K562 (cell line): ENCODE results near the gene SLC6A1. TPM values are rescaled to one million over a fixed set of nuclear protein-coding genes. Genes with fewer than 3 reads are reported as not detected.

Source experiments
- ATAC-seq: fragments of 200-7000 bp; cut with Tn5 transposase; 3 replicates; pipeline ENCODE4 v1.9.1; 2020; ENCODE audit warnings: moderate library complexity
- BruUV-seq: library from RNA; stranded (reverse); fragments of 400-500 nt; replicated peaks from 2 replicates; lab custom pipeline; 2021; lab: Mats Ljungman, UMichigan
- CTCF ChIA-PET: fragments of 300-600 bp; formaldehyde crosslinking; extraction: SDS; loops from one replicate; lab custom pipeline; 2021; ENCODE audit warnings: low intra/inter-chr PET ratio; lab: Yijun Ruan, JAX
- POLR2A ChIA-PET: fragments of 300-600, 350-650 bp; sonication (Branson Sonifier 250); formaldehyde crosslinking; extraction: SDS; loops from one replicate; lab custom pipeline; 2021; ENCODE audit warnings: antibody characterized with exemption, inconsistent platforms; lab: Yijun Ruan, JAX
- DNase-seq, 4 experiments: peaks; one replicate each; pipeline versions ENCODE4 v3.0.0 to v3.0.0-alpha.2; 2011 to 2018; ENCODE audit warnings: low spot score in 3 of 4, mixed read lengths in 3 of 4; ENCODE audit errors: extremely low read depth in 1 of 4
- FAIRE-seq: peaks from 2 replicates; lab custom pipeline; 2011; peaks lifted over from hg19 to GRCh38; lab: Jason Lieb, UNC
- H2AFZ ChIP-seq: 2 replicates; pipeline ENCODE4 v1.6.0; 2011; ENCODE audit warnings: low read depth, low read length, control low read depth, inconsistent platforms
- H3K27ac ChIP-seq: fragments of 200-600 bp; 3 replicates; pipeline ENCODE4 v1.8.0; 2011; ENCODE audit warnings: low read depth, mild to moderate bottlenecking, control low read depth, inconsistent platforms, low read length, moderate library complexity, mixed read lengths; ENCODE audit errors: extremely low read depth
- H3K27me3 ChIP-seq, 2 experiments: fragments of 300-600 bp in 1 of 2; 2 replicates in 1 of 2; 3 replicates in 1 of 2; pipeline versions ENCODE4 v1.6.0 to v1.8.0; 2011; ENCODE audit warnings: inconsistent platforms in 2 of 2, low read length in 2 of 2, mild to moderate bottlenecking in 1 of 2, mixed read lengths in 1 of 2, moderate library complexity in 1 of 2; ENCODE audit not compliant: control insufficient read depth in 2 of 2, insufficient read depth in 2 of 2
- H3K36me3 ChIP-seq: fragments of 300-600 bp; 3 replicates; pipeline ENCODE4 v1.8.0; 2011; ENCODE audit warnings: mild to moderate bottlenecking, low read length, inconsistent platforms; ENCODE audit not compliant: control insufficient read depth, insufficient read depth
- H3K4me1 ChIP-seq, 2 experiments: fragments of 200-600 bp in 1 of 2; replicated peaks in 1 of 2; 2 replicates in 1 of 2; 3 replicates in 1 of 2; pipeline versions ENCODE4 v1.5.1 to v1.8.0; 2011; ENCODE audit warnings: inconsistent platforms in 2 of 2, low read length in 2 of 2, mild to moderate bottlenecking in 1 of 2, mixed read lengths in 1 of 2, moderate library complexity in 1 of 2; ENCODE audit not compliant: control insufficient read depth in 2 of 2, insufficient read depth in 2 of 2
- H3K4me2 ChIP-seq: 2 replicates; pipeline ENCODE4 v1.6.1; 2011; ENCODE audit warnings: low read length, control low read depth, inconsistent platforms, mixed read lengths; ENCODE audit not compliant: insufficient read depth
- H3K4me3 ChIP-seq: fragments of 200-600 bp; sonication (generic), shearing (Covaris generic); 2 replicates; pipeline ENCODE4 v1.5.1; 2016; ENCODE audit warnings: control low read depth, inconsistent platforms
- H3K79me2 ChIP-seq: fragments of 200-600 bp; 3 replicates; pipeline ENCODE4 v1.8.0; 2011; ENCODE audit warnings: low read length, inconsistent platforms; ENCODE audit not compliant: control insufficient read depth, insufficient read depth
- H3K9ac ChIP-seq, 2 experiments: 2 replicates each; pipeline versions ENCODE4 v1.6.0 to v1.6.1; 2011; ENCODE audit warnings: low read depth in 2 of 2, low read length in 2 of 2, control low read depth in 1 of 2, inconsistent platforms in 1 of 2, mild to moderate bottlenecking in 1 of 2, mixed read lengths in 1 of 2; ENCODE audit not compliant: insufficient read depth in 1 of 2
- H3K9me1 ChIP-seq: one replicate; pipeline ENCODE4 v1.6.0; 2011; ENCODE audit warnings: inconsistent platforms, mild to moderate bottlenecking, low read length, moderate library complexity; ENCODE audit not compliant: control insufficient read depth, insufficient read depth
- H3K9me3 ChIP-seq: replicated peaks from 2 replicates; pipeline ENCODE4 v1.5.1; 2011; ENCODE audit warnings: low read depth, low read length, inconsistent platforms; ENCODE audit not compliant: control insufficient read depth, insufficient read depth
- H4K20me1 ChIP-seq: replicated peaks from 2 replicates; pipeline ENCODE4 v1.6.1; 2011; ENCODE audit warnings: low read length, inconsistent platforms, mixed read lengths; ENCODE audit not compliant: control insufficient read depth, insufficient read depth
- EZH2 ChIP-seq: IDR thresholded peaks from 2 replicates; pipeline ENCODE4 v1.6.1; 2012; ENCODE audit warnings: low read depth, mild to moderate bottlenecking, inconsistent platforms, low read length, borderline replicate concordance
- FOXA1 ChIP-seq: fragments of 450-650 bp; IDR thresholded peaks from 2 replicates; pipeline ENCODE4 v1.6.1; 2016; ENCODE audit warnings: mild to moderate bottlenecking, borderline replicate concordance
- GATAD2B ChIP-seq: fragments of 450-650 bp; IDR thresholded peaks from 2 replicates; pipeline ENCODE4 v1.6.1; 2017; ENCODE audit warnings: mild to moderate bottlenecking, borderline replicate concordance
- HIVEP1 ChIP-seq: fragments of 250-450 bp; sonication (Bioruptor Pico); IDR thresholded peaks from 2 replicates; pipeline ENCODE4 v1.4.0; 2020; ENCODE audit warnings: mild to moderate bottlenecking
- MBD2 ChIP-seq: sonication (generic); IDR thresholded peaks from 2 replicates; pipeline ENCODE4 v1.6.1; 2016; ENCODE audit warnings: low read depth, borderline replicate concordance
- ZSCAN32 ChIP-seq: fragments of 450-650 bp; formaldehyde crosslinking; IDR thresholded peaks from 2 replicates; pipeline ENCODE4 v1.4.0; 2020; ENCODE audit warnings: mild to moderate bottlenecking, moderate library complexity
- WGBS: fragments of 100-300 bp; shearing (Covaris generic); methylation state at CpG from one replicate; pipeline ENCODE4 v1.1.6; 2016; ENCODE audit warnings: low coverage, mixed read lengths; ENCODE audit not compliant: insufficient coverage; ENCODE audit errors: missing lambda C conversion rate; 5-methylcytosine and 5-hydroxymethylcytosine counted together
- in situ Hi-C: fragments of 300-500 bp; cut with MboI; formaldehyde crosslinking; loops from 4 replicates; pipeline ENCODE4 v1.15.0; 2018; ENCODE audit warnings: inconsistent platforms, mixed read lengths
- intact Hi-C: fragments of 100-400 bp; cut with micrococcal nuclease; formaldehyde crosslinking; loops from 2 replicates; pipeline ENCODE4 v1.14.2; 2022
- polyA plus RNA-seq, 8 experiments: library from polyadenylated mRNA; depleted of rRNA in 4 of 8; stranded (reverse) in 5 of 8; unstranded in 3 of 8; fragments of >200 nt; fragmentation: Nextera tagmentation in 2 of 8; fragmentation: Illumina TruSeq in 1 of 8; extraction: Ambion mirVana in 2 of 8; extraction: Trizol in 1 of 8; gene quantifications; 2 replicates each; pipeline versions ENCODE4 v1.2.1 to v1.2.3, GENCODE V29; 2011 to 2014; ENCODE audit warnings: inconsistent platforms in 1 of 8, missing spikeins in 1 of 8
- total RNA-seq, 7 experiments: library from RNA; depleted of rRNA in 6 of 7; stranded (reverse); fragments of >200 nt in 6 of 7; fragmentation: Illumina TruSeq in 2 of 7; extraction: Trizol in 2 of 7; gene quantifications; 2 replicates each; pipeline versions ENCODE4 v1.2.1 to v1.2.3, GENCODE V29; 2011 to 2021; ENCODE audit warnings: low replicate concordance in 1 of 7
- TF ChIP-seq, protein P1 (sequence below): fragments of 250-450 bp; sonication (Bioruptor Pico); IDR thresholded peaks from 2 replicates; pipeline ENCODE4 v1.4.0; 2020; ENCODE audit warnings: borderline replicate concordance
- TF ChIP-seq, protein P2 (sequence below): fragments of 450-650 bp; IDR thresholded peaks from 2 replicates; pipeline ENCODE4 v1.6.1; 2016; ENCODE audit warnings: borderline replicate concordance

Gene SLC6A1
- total and polyA plus RNA-seq, 9 of the 15 experiments (the other 6 are each of a cell fraction or from before 2014, with no cell fraction given) = not detected

GRCh38 chr3:11085093-11085840, 92.7 kb downstream of the SLC6A1 start:
- Histone ChIP-seq H3K9ac (no peak overlapping the region), H3K9me1 (no peaks in the 10 kb centered on the region), H3K79me2 (no peaks in the 10 kb centered on the region), H4K20me1 (no peaks in the 10 kb centered on the region), H2AFZ (no peak overlapping the region), H3K9me3 (no peaks in the 10 kb centered on the region), H3K4me1 (no peaks in the 10 kb centered on the region), H3K27ac (no peak overlapping the region), H3K36me3 (no peaks in the 10 kb centered on the region), H3K27me3 (peaks cover 0 to 32% of the 10 kb centered on the region in 2 experiments; a peak in 2 of 5 replicates), H3K4me2 (no peak overlapping the region), H3K4me3 (no peak overlapping the region)
- intact Hi-C loops (no loop called here), in situ Hi-C loops (no loop called here)
- BruUV-seq = no TSS peak
- ChIA-PET POLR2A (no interaction called here), CTCF (no interaction called here)
- ATAC-seq (no peak), FAIRE-seq (no peak), DNase-seq (no peak)
- WGBS = 0% methylated on average over 9 of the region's 10 CpGs
- TF ChIP-seq MBD2 = no peak

- H3K36me3 ChIP-seq = no peaks in the 10 kb centered on the region
- H2AFZ ChIP-seq = no peak overlapping the region
- H3K9ac ChIP-seq = no peak overlapping the region
- no peak overlapping the region for H3K4me2 ChIP-seq
- DNase-seq = no peak
- in situ Hi-C loops (no loop called here), intact Hi-C loops (no loop called here)
- no peaks in the 10 kb centered on the region for H3K79me2 ChIP-seq
- H3K9me1 ChIP-seq = no peaks in the 10 kb centered on the region
- no TSS peak for BruUV-seq
- no peak for FAIRE-seq
- POLR2A ChIA-PET = no interaction called here
- peaks cover 0 to 4% of the 10 kb centered on the region in 2 experiments; a peak in 1 of 5 replicates for H3K4me1 ChIP-seq
- WGBS = 2% methylated on average over 5 of the region's 5 CpGs
- CTCF ChIA-PET = no interaction called here
- H4K20me1 ChIP-seq = no peaks in the 10 kb centered on the region
- H3K4me3 ChIP-seq = no peak overlapping the region
- H3K9me3 ChIP-seq = no peaks in the 10 kb centered on the region
- ATAC-seq = no peak
- no peak overlapping the region for H3K27ac ChIP-seq
- peaks cover 6 to 36% of the 10 kb centered on the region in 2 experiments; a peak in 4 of 5 replicates for H3K27me3 ChIP-seq
- no peak for TF ChIP-seq ZSCAN32
- no peak for TF ChIP-seq GATAD2B
- no peak for TF ChIP-seq HIVEP1
- TF ChIP-seq, protein P1, sequence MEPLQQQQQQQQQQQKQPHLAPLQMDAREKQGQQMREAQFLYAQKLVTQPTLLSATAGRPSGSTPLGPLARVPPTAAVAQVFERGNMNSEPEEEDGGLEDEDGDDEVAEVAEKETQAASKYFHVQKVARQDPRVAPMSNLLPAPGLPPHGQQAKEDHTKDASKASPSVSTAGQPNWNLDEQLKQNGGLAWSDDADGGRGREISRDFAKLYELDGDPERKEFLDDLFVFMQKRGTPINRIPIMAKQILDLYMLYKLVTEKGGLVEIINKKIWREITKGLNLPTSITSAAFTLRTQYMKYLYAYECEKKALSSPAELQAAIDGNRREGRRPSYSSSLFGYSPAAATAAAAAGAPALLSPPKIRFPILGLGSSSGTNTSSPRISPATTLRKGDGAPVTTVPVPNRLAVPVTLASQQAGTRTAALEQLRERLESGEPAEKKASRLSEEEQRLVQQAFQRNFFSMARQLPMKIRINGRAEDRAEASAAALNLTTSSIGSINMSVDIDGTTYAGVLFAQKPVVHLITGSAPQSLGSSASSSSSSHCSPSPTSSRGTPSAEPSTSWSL = no peak
- TF ChIP-seq, protein P2, sequence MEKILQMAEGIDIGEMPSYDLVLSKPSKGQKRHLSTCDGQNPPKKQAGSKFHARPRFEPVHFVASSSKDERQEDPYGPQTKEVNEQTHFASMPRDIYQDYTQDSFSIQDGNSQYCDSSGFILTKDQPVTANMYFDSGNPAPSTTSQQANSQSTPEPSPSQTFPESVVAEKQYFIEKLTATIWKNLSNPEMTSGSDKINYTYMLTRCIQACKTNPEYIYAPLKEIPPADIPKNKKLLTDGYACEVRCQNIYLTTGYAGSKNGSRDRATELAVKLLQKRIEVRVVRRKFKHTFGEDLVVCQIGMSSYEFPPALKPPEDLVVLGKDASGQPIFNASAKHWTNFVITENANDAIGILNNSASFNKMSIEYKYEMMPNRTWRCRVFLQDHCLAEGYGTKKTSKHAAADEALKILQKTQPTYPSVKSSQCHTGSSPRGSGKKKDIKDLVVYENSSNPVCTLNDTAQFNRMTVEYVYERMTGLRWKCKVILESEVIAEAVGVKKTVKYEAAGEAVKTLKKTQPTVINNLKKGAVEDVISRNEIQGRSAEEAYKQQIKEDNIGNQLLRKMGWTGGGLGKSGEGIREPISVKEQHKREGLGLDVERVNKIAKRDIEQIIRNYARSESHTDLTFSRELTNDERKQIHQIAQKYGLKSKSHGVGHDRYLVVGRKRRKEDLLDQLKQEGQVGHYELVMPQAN = no peak
- no peak for TF ChIP-seq EZH2
- TF ChIP-seq FOXA1 = no peak
Measured at GRCh38 chr3:11086856-11087255, 94.3 kb downstream of the SLC6A1 start.
